ENCODE results near the gene NUDT17.

- TF ChIP-seq TAF1 (IDR thresholded peaks at IDR 0.05; ENCODE audit: borderline replicate concordance, insufficient read depth, low read length) (no peak), SIN3A (IDR thresholded peaks at IDR 0.05; ENCODE audit: borderline replicate concordance, insufficient read depth, low read length) (no peak), POLR2AphosphoS5 (IDR thresholded peaks at IDR 0.05; ENCODE audit: low read depth, low read length) (no peak), FOXP2 (optimal IDR thresholded peaks at IDR 0.05; ENCODE audit: borderline replicate concordance, extremely low read depth, extremely low read length, insufficient read depth) (no peak)
- TF ChIP-seq, protein P1, sequence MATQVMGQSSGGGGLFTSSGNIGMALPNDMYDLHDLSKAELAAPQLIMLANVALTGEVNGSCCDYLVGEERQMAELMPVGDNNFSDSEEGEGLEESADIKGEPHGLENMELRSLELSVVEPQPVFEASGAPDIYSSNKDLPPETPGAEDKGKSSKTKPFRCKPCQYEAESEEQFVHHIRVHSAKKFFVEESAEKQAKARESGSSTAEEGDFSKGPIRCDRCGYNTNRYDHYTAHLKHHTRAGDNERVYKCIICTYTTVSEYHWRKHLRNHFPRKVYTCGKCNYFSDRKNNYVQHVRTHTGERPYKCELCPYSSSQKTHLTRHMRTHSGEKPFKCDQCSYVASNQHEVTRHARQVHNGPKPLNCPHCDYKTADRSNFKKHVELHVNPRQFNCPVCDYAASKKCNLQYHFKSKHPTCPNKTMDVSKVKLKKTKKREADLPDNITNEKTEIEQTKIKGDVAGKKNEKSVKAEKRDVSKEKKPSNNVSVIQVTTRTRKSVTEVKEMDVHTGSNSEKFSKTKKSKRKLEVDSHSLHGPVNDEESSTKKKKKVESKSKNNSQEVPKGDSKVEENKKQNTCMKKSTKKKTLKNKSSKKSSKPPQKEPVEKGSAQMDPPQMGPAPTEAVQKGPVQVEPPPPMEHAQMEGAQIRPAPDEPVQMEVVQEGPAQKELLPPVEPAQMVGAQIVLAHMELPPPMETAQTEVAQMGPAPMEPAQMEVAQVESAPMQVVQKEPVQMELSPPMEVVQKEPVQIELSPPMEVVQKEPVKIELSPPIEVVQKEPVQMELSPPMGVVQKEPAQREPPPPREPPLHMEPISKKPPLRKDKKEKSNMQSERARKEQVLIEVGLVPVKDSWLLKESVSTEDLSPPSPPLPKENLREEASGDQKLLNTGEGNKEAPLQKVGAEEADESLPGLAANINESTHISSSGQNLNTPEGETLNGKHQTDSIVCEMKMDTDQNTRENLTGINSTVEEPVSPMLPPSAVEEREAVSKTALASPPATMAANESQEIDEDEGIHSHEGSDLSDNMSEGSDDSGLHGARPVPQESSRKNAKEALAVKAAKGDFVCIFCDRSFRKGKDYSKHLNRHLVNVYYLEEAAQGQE (IDR thresholded peaks at IDR 0.05; ENCODE audit: insufficient read depth in 1 of 2, low read depth in 2 of 2, low read length in 2 of 2) = no peak
Observed at GRCh38 chr1:145828367-145829026, 16.9 kb upstream of the NUDT17 start.
